ENCODE data around the gene MUC2.

GRCh38 chr11:1072116-1072820, 2.4 kb upstream of the MUC2 start:
- TF ChIP-seq POLR2A (IDR thresholded peaks at IDR 0.05; ENCODE audit: extremely low read depth, insufficient read length), result no peak
- TF ChIP-seq CTCF (IDR thresholded peaks at IDR 0.05; ENCODE audit: low read depth, low read length), result no peak
- no peak for TF ChIP-seq MYC (IDR thresholded peaks at IDR 0.05; ENCODE audit: low read depth, low read length)
